Sciatic nerve (tissue), 2 donors: ENCODE measurements around the gene DEFB131B. TPM values are rescaled to one million over a fixed set of nuclear protein-coding genes. Genes with fewer than 3 reads are reported as not detected.
"Not testable (repeated sequence)": the region's sequence is repeated elsewhere in the genome, so short reads cannot be mapped to it uniquely, and the experiment has no call there.

Source experiments
- ATAC-seq: fragments of 200-7000 bp; cut with Tn5 transposase; one replicate; pipeline ENCODE4 v1.9.1; 2020; ENCODE audit warnings: mild to moderate bottlenecking, moderate library complexity
- DNase-seq: peaks from one replicate; pipeline ENCODE4 v3.0.0-alpha.2; 2020; ENCODE audit warnings: low spot score
- intact Hi-C: fragments of 100-400 bp; cut with DNase I; formaldehyde crosslinking; loops from one replicate; pipeline ENCODE4 v1.14.2; 2022
- total RNA-seq: library from RNA; stranded (reverse); fragmentation: NEBNext Ultra II Directional; extraction: Animal tissue kit (Norgen Biotek cat#: 25700); gene quantifications from one replicate; pipeline ENCODE4 v1.2.1, GENCODE V29; 2021
- donor health status: DM: no; HTN: no; CAD: no.
- donor health status: DM: no; HTN: no; CAD: no.

Gene DEFB131B
- total RNA-seq, 1 donor from 2014 or later: not detected

DNA sequence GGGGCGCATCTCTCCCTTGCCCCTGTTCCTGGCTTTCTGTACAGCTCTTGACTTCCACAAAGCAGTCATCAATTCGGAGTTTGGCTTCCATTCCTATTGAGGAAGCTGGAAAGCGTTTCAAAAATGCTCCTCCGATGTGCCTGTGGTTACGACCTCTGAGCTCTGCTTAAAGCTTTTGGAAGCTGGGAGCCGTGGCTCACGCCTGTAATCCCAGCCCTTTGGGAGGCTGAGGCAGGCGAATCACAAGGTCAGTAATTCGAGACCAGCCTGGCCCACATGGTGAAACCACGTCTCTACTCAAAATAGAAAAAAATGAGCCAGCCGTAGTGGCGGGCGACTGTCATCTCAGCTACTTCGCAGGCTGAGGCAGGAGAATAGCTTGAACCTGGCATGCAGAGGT is 22.9 kb downstream of the DEFB131B start:
- ATAC-seq: peak; percentile 55
- intact Hi-C loops: not testable (repeated sequence)
- peak; percentile 72 for DNase-seq

DNA sequence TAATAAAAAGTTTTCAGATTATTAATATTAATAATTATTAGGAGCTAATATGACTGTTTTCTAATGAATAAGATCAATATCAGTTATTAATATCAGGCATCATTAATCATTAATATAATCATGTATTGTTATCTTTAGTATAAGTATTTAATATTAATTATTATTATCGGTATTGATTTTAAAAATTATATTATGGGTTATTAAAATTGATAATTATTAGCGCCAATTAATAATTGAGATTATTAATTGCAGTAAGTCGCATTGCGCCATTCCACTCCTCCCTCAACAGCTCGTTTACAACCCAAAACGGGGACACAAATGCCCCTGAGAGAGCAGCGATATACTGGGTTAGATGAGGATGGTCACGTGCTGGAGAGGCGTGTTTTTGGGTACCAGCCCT is 30.0 kb downstream of the DEFB131B start:
- ATAC-seq (no peak), DNase-seq (no peak)

DNA sequence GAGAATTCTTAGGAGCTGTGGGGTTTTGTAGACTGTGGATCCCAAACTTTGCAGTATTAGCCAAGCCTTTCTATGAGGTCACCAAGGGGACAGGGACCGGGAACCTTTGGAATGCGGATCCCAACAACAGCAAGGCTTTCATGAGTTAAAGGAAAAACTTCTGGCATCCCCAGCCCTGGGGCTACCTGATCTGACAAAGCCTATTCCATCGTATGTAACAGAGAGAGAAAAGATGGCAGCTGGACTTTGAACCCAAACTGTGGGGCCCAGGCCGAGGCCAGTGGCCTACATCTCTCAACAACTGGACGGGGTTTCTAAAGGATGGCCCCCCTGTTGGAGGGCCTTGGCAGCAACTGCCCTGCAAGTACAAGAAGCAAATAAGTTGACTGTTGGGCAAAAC is 32.5 kb downstream of the DEFB131B start:
- ATAC-seq, DNase-seq, intact Hi-C loops: not testable (repeated sequence)

More for the DNA sequence above, 30.0 kb downstream of the DEFB131B start:
- intact Hi-C loops: no loop called here

DNA sequence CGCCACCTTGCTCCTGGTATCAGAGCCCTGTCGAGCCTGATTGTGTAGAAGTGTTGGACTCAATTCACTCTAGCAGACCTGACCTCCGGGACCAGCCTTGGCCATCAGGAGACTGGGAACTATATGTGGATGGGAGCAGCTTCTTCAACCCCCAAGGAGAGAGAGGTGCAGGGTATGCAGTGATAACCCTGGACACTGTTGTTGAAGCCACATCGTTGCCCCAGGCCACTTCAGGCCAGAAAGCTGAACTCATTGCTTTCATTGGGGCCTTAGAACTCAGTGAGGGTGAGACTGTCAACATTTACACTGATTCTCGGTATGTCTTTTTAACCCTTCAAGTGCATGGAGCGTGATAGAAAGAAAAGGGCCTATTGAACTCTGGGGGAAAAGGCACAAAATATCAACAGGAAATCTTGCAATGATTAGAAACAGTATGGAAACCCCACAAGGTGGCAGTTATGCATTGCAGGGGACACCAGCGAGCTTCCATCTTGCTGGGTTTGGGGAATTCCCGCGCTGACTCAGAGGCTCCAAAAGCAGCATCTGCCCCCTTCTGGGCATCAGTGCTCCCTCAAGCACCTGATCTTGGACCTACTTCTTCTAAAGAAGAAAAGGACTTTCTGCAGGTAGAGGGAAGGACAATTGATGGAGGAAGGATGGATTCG is 33.2 kb downstream of the DEFB131B start:
- DNase-seq, ATAC-seq, intact Hi-C loops: not testable (repeated sequence)

DNA sequence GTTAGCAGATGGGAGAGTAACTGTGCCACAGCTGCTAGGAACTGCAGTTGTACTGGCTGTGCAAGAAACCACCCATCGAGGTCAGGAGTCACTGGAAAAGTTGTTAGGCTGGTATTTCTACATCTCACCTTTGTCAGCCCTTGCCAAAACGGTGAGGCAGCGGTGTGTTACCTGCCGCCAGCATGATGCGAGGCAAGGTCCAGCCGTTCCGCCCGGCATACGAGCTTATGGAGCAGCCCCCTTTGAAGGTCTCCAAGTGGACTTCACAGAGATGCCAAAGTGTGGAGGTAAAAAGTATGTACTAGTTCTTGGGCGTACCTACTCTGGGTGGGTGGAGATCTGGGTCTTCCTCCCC is 33.7 kb downstream of the DEFB131B start:
- DNase-seq, ATAC-seq, intact Hi-C loops: not testable (repeated sequence)

DNA sequence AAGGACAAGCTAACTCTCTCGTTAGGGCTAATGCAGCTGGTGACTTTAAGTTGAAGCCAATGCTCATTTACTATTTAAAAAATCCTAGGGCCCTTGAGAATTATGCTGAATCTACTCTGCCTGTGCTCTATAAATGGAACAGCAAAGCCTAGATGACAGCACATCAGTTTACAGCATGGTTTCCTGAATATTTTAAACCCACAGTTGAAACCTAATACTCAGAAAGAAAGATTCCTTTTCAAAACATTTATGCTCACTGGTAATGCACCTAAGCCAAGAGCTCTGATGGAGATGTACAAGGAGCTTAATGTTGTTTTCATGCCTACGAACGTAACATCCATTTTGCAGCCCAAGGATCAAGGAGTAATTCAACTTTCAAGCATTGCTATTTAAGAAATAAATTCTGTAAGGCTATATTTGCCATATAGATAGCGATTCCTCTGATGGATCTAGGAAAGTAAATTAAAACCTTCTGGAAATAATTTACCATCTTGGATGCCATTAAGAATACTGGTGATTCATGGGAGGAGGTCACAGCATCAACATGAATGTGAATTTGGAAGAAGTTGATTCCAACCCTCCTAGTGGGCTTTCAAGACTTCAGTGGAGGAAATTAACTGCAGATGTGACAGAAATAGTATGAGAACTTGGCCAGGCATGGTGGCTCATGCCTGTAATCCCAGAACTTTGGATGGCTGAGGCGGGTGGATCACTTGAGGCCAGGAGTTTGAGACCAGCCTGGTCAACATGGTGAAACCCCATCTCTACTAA is 35.7 kb downstream of the DEFB131B start:
- no peak for DNase-seq
- intact Hi-C loops: no loop called here
- no peak for ATAC-seq

DNA sequence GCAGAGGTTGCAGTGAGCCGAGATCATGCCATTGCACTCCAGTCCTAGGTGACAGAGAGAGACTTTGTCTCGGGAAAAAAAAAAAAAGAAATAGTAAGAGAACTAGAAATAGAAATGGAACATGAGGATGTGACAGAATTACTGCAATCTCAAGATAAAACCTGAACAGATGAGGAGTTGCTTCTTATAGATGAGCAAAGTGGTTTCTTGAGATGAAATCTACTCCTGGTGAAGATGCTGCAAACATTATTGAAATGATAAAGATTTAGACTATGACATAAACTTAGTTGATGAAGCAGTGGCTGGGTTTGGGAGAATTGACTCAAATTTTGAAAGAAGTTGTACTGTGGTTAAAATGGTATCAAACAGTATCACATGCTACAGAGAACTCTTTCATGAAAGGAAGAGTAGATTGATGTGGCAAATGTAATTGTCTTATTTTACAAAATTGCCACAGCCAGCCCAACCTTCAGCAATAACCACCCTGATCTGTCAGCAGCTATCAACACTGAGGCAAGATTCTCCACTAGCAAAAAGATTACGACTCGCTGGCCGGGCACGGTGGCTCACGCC is 36.5 kb downstream of the DEFB131B start:
- DNase-seq (no peak), ATAC-seq (no peak)
- intact Hi-C loops: no loop called here

DNA sequence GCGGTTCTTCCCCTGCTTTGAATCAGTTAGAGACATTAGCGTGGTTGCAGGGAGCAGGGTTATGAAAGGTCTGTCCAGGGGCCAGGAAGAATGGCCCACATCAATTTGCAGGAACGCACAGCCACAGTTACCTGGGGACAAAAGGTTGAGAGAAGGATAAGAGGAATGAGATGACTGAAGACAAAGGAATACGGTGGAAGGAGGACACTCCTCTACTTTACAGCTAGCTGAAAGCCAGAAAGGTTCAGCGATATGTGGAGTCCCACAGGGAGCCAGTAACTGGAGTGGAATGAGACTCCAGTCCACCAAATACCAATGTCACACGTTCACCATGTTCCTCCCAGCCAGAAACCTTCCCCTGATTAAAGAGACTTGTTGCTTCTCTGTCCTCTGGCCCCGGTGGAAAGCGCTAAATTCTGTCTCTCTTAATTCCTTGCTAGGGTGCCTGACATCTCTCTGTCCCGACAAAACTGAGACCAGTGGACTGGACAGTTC is 39.4 kb downstream of the DEFB131B start:
- intact Hi-C loops: no loop called here
- ATAC-seq (no peak), DNase-seq (no peak)

DNA sequence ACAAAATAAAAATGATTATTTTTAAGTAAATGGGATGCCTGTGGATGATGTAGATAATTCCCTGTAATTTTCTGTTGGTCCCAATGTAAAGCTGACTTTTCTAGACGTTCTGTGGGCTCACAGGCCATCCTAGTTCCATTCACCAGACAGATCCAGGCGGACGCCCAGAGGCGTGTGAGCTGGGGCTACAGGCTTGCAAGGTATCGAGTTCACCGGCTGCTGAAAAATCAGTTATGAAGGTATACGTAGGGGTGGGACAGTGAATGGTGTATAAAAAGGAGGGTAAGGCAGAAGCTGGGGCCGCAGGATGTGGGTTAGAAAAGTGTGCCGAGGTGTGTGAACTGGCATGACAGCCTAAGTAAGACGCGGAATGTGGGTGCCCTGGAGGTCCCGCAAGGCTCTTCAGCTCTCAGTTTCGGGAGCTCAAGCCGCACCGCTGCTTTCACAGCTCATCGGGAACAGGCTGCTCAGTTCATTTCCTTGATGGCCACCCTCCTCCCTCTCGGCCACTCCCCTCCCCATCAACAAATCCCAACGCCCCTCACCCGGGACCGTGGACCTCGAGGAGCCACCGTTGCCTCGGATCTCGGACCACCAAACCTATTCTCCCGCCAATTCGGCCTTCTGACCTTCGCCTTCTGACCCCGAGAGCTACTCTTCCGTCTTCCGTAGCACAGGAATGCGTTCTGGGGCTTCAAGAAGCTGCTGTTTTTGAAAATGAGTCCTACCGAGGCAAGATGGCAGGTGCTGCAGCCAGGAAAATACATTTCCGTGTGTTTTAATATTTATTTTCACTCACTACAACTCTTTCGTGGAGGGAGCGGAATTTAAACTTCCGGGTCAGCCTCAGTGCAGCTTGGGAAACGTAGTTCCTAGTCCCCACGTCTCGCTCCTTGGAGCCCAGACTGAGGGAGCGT is 49.8 kb downstream of the DEFB131B start, which contains the start of gene XNDC1N:
Gene XNDC1N, minus strand, starts transcription at position 775 of the 917 bp plus-strand sequence. CDS start 5,241 bp downstream, outside the sequence.
- ATAC-seq (peak; percentile 97), DNase-seq (peak; percentile 75)
- intact Hi-C loops: no loop called here

DNA sequence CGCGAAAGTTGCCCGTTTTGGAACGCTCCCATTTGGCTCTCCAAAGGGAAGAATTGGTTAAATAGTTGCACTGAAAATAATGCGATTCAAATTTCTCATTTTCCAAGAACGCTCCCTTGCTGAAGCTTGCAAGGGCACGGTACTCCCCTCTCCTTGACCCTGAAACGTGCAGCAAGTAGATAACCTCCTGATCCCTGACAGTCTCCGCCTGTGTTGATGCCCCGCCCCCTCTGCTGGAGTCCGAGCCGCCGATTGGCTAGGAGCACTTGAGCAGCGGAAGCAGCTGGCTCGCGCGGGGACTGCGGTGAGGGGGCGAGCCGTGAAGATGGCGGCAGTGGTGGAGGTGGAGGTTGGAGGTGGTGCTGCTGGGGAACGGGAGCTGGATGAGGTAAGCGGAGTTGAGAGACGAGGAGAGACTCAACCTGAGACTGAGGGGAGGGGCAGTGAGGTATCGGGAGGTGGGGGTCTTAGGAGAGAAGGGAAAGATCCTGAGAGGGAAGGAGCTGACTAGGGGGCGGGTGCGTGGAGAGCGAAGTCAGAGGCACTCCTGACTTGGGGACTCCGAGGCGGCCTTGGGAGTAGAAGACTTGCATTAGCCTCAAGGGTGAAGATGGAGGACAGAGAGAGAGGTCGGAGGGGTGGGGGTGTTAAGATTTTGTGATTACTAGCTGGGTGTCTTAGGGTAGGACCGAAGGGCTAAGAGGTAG is 50.6 kb downstream of the DEFB131B start, which contains the start of gene RNF121:
Gene RNF121, plus strand, starts transcription at position 310 of the 707 bp plus-strand sequence. Its CDS starts 16 bp downstream, at position 326.
- DNase-seq (peak; percentile 98), ATAC-seq (peak; percentile 99)
- intact Hi-C loops: no loop called here

DNA sequence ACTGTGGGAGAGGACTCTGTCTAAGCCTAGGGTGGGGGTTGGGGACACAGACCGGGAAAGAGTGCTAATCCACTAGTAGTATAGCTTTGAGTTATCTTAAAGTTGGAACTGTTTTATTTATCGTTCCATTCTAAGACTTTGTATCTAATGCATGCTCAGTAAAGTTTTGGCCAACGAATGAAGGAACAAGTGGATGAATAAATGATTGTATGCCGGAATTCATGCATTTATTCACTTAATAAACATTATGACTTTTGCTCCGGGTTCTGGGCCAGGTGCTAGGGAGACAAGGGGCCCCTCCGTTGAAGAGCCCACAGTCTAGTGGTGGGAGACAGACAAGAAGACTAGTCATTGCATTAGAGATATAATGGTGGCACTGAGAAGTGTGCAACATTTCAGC is 51.2 kb downstream of the DEFB131B start:
- ATAC-seq (no peak), DNase-seq (no peak)
- intact Hi-C loops: no loop called here

DNA sequence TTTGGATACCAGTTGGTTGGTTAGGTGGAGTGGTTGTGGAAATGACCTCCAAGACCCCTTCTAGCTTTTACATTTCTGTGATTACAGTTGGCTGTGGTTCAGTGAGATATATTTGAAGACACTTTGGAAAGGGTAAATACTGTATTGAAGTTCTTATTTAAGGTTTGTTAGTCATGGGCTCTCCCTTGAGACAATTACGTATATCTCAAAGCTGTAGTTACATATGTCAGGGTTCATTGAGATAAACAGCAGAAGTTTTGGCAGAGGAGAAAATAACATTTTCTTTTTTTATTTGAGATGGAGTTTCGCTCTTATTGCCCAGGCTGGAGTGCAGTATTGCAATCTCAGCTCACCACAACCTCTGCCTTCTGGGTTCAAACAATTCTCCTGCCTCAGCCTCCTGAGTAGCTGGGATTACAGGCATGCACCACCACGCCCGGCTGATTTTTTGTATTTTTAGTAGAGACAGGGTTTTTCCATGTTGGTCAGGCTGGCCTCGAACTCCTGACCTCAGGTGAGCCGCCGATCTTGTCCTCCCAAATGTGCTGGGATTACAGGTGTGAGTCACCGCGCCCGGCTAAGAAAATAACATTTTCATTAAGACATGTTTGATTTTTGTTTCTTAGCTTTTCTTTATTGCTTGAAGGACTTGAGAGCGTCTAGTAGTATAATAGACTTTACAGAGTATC is 52.4 kb downstream of the DEFB131B start:
- DNase-seq (no peak), ATAC-seq (no peak)
- intact Hi-C loops: no loop called here

DNA sequence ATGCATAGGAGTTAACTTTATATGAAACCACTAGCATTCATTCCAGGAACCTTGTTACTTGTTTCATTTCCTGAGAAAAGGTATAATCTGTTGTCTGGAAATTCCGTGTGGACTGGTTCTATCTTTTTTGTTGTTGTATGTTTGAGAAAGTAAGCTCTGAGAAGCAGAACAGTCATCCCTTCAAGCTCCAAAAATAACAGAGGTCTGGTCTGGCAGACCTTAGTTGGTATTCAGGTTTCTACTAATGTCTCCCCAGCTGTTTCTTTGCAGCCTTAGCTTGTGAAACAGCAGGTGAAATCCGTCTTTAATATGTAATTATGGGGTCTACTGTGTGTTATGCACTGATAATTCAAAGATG is 53.0 kb downstream of the DEFB131B start:
- ATAC-seq: no peak
- no peak for DNase-seq
- intact Hi-C loops: no loop called here

DNA sequence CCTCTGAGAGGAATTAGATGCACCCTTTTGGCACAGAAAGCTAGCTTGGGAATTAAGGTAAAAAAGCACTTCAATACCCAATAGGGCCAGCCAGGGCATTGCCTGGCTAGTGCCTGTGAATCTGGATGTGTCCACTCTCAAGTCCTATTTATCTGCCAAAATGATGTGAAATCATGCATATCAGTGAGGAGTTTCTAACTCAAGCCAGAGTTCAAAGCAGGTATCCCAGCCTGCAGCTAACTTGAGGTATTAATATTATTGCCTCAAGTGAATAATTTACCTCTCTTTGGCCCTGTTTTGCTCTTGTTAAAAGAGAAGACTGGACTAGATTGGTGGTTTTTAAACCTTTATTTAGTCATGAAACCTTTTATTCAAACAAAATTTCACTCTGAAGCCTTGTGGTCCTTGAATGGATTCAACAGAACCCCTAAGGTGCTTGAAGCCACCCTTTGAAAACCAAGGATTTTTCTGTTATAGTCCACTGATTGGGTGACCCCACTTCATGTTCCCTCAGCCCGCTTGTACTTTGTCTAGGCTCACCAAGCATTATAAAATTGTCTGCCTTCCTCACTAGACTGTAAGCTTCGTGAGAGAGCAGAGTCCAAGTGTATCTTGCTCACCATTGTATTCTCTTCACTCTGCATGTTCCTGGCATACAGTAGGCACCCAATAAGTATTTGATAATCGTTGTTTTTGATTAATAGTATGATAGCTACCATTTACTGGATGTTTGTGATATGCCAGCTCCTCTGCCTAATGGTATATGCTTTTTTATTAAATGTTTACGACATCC is 55.1 kb downstream of the DEFB131B start:
- ATAC-seq (no peak), DNase-seq (no peak)
- intact Hi-C loops: no loop called here
